MV-4-11 (cell line): ENCODE data around the gene PTOV1.

Experiments
- DNase-seq: peaks from one replicate; lab custom pipeline; 2025; lab: John Stamatoyannopoulos, UW

PTOV1 gene

GRCh38 chr19:49889687-49890348 lies 38.9 kb downstream of the PTOV1 start:
- DNase-seq = no peak

DNA sequence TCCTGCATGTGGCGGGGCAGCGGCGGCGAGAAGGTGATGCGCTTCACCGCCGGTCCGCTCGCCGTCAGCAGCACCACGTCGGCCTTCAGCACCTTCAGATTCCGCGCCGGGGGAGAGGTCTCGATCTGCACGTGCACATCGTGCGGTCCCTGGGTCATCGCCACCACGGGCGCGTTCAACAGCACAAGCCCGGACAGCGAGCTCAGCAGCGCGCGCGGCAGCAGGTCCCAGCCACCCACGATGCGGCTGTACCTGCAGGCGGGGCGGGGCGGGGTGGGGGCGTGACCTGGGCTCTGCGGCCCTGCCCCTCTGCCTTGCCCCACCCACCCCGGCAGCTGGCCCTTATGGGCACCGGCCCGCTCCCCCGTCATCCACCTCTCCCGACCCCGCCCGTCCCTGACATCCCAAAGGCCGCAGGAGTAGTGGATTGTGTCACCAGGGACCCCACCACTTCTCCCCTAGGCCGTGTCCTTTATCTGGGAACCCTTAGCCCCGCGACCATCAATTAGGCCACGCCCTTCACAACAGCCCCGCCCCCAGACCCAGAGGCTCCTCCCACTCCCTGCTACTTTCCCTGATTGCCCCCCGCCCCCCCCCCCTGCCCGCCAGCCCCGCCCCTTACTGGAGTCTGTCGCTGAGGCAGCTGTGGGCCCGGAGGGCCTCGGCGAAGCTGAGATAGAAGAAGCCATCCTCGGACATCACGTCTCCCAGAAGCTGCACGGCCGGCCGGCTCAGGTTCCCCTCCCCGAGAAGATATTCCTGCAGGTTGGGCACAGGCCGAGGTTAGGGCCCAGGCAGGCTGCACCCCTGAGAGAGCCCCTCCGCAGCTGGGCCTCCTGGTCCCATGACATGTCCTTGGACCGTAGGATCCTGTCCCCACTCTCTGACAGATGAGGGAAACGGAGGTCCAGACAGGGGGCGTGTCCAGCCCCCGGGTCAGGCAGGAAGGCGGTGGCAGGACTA lies 39.7 kb downstream of the PTOV1 start:
- no peak for DNase-seq

DNA sequence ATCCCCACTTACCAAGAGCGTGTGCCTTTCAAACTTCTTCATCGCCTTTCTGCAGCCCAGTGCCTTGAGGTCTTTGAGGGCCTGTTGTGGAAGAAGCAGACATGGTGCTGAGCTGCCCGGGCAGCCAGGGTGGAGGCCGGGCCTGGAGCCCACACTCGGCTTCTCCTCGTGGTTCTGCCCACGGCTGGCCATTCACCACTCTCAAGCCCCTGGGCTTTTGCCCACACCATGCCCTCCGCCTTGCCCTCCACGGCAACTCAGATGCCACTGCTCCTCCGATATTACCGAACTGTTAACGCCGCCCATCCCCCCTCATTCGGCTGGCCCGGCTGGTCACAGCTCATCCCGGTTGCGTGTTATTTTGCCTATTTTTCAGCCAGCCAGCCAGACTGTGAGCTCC lies 40.4 kb downstream of the PTOV1 start:
- no peak for DNase-seq

DNA sequence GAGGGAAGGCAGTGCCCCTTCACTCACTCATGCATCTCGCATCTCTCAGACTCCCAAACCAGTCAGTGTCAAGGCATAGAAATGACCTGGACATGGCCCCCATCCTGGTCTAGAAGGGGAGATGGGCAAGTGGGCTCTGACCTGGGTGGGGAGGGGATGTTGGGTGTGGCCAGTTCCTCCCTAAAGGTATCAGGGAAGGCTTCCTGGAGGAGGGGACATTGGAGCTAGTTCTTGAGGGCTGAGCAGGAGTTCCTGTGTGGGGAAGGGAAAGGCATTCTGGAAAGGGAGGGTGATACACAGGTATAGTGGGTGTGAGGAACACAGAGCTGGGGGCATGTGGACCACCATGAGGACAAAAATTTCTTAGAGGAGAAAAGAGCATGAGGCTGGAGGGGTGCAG lies 41.8 kb downstream of the PTOV1 start:
- no peak for DNase-seq

- DNase-seq = no peak
Measured at GRCh38 chr19:49894011-49894664, 43.2 kb downstream of the PTOV1 start.

DNA sequence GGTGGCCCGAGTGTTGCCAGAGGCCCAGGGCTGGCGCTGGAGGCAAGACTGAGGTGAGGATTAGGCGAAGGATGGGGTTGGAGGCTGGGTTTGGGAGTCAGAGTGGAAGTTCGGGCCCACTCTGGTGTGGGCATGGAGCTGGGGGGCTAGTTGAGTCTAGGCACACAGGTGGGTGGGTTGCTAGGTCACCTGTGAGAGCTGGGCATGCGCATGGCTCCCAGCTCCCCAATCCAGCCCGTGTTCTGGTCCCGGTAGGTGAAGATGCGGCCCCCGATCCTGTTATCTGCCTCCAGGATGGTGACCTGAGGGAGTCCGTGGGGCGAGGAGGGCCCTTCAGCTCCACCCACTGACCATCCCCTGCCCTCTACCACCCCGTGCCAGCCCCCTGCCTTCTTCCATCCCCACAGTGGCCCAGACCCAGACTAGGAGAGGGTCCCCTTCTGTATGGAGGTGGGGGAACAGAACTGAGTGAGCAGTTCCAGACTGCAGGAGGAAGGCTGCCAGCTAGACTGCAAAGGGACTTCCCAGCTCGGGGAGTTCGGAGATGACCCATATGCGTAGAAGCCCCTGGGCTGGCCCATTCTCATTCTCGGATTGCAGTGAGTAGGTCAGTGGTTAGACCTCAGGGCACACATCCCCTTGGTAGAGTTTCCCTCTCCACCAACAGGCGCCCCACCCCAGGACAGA lies 44.1 kb downstream of the PTOV1 start:
- peak; percentile 40 for DNase-seq

- DNase-seq = no peak
Measured at GRCh38 chr19:49895566-49896297, 44.8 kb downstream of the PTOV1 start.

DNA sequence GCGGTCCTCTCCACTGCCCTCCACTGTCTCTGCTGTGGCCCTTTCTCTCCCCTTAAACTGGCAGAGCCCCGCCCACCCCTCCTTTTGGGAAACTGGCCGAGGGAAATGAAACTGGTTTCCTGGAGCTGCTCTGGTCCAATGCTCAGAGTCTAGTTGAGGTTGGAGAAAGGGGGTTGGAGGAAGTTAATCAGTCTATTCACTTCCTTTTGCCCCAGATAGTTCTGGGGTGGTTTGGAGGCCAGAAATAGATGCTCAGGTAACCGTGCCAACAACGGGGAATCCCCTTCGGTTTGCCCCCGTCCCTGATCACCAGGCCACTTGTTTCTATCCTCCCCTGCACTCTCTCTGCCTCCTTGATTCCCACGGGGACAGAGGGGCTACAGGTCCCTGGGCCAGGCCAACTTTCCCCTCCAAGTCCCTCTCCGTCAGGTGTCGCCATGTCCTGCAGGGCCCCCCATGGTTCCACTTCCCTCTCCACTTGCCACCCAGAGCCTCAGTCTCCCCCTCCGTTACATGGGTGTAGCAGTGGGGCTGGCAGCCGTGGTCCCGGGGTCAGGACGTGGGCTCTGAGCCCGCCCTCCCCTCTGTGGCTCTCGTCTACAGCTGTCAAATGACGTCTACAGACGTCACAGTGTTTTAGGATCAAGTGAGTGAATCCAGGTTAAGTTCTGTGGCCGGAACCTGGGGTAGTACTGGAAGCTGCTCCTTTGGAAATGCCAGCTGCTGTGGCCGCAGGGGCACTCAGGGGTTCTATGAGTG lies 46.1 kb downstream of the PTOV1 start, which contains the start of gene IL4I1:
TSS of gene IL4I1 (minus strand) at position 25 of the 759 bp plus-strand sequence. CDS start 727 bp downstream, outside the sequence.
- DNase-seq = peak; percentile 94

- DNase-seq = peak; percentile 38
Measured at GRCh38 chr19:49904136-49904535, 53.2 kb downstream of the PTOV1 start.

DNA sequence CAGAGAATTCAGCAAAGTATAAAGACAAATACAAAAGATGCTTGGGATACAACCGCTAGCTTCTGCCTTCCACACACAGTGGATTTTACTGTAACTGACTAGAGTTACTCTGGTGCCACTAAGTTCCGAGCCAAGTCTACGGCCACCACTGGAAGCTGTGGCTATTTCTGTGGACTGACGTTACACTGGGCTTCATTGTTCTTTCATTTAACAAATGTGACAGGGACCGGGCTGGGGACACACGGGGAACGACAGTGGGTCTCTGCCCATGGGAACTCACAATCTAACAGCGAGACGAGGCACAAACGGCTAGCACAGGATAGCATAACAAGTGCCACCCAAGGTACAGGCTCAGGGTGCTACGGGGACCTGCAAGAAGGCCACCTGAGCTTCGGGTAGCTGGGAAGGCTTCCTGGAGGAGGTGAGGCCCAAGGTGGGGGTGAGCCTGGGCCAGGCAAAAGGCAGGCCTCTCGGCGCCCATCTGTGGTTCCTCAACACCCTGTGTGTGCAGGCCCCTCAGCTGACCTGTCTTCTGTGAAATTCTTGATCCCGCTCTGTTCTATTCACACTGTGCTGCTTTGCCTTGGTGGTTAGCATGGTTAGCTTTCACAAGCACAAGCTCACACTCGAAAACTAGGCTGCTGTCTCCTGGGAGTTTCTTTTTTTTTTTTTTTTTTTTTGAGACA lies 56.1 kb downstream of the PTOV1 start:
- DNase-seq = no peak

DNA sequence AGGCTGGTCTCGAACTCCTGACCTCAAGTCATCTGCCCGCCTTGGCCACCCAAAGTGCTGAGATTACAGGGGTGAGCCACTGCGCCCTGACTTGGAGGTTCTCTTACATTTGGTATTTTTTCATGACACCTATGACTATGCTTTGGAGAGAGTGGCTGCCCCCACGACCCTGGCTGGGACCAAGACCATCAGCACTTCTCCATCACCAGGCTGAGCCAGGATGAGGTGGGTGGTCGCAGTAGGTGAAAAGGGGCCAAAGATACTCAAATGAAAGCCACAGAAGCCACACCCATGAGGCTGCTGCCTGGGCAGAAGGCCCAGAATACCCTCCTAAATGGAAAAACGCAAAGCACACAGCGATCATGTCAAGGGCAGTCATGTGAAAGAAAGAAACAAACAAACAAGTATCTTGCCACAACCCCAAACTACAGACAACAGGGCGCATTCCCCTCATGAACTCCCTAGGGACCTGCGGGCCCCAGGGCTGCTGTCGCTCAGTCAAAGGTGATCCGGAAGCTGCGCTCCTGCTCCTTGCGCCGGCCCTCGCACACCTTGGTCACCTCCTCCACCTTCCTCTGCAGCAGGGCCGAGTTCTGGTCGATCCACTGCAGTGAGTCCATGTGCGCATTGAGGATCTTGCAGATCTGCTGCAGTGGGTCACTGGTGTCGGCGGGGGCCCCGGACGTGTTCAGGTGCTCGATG lies 56.9 kb downstream of the PTOV1 start:
- no peak for DNase-seq

DNA sequence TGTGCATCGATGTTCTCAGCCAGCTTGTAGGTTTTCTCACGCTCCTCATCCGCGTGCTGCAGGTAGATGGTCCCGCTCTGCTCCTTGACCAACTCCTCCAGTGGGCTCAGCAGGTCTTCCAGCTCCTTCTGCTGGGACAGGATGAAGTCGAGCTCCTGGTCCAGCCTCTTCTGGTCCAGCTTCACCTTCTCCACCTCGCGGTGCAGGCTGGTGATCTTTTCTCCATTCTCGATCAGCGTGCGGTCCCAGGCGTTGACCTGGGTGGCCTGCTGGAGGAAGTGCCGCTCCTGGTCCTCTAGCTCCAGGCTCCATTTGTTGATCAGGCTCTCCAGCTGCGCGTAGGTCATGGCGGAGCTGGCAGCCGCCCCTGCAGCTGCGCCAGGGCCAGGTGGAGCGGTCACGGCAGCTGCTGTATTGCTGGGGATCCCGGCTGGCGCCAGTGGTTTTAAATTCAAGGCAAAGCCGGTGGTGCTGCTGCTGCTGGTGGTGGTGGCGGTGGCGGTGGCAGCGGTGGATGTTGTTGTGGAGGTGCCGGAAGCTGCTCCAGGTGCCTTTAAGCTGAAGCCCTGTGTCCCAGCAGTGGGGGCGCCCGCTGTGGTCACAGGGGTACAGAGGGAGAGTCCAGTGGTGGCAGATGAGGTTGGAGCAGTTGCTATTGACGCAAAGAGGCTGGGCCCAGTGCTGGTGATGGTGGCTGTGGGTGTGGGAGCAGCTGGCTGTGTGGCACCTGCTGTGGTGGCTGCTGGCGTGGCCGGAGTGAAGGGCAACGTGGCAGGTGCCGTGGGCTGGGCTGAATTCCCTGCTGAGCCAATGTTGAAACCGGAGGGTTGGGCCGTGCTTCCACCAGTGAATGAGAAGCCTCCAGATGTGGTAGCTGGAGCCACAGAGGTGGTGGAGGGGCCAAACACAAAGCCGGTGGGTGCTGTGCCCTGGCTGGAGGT lies 57.8 kb downstream of the PTOV1 start:
- DNase-seq = no peak

DNA sequence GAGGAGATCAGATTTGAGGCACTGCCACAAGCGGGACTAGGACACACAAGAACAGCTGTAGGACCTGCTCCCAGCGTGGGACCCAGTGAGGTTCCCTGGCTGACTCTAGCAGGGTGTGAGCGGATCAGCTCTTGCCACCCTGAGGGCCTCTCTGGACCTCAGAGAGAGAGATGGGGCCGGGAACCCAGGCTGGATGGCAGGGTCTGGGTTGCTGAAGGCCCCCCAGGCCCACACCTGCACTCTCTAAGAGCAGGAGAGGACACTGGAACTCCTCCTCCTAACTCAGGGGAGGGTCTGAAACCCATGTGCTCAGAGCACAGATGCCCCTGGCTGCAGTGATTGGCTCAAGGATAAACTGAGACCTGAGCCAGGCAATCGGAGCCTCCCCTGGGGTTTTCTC lies 59.2 kb downstream of the PTOV1 start:
- no peak for DNase-seq
